ENCODE results near the gene SSNA1.
"Not testable (repeated sequence)": the region's sequence is repeated elsewhere in the genome, so short reads cannot be mapped to it uniquely, and the experiment has no call there.

The SSNA1 gene

GRCh38 chr9:137229903-137230704 lies 41.6 kb downstream of the SSNA1 start:
- no peak for DNase-seq (ENCODE audit: extremely low read depth in 1 of 2, low read depth in 1 of 2)

- no peak for DNase-seq (ENCODE audit: extremely low read depth in 1 of 2, low read depth in 1 of 2)
Measured at GRCh38 chr9:137230705-137231371, 42.4 kb downstream of the SSNA1 start, which contains the start of gene SLC34A3. SLC34A3 (plus strand) TSS chr9:137230901; CDS start chr9:137231703, 802 bp downstream.

- no peak for DNase-seq (ENCODE audit: extremely low read depth in 1 of 2, low read depth in 1 of 2)
Measured at GRCh38 chr9:137231372-137232039, 43.0 kb downstream of the SSNA1 start.

- DNase-seq (ENCODE audit: extremely low read depth in 1 of 2, low read depth in 1 of 2): no peak
Measured at GRCh38 chr9:137232101-137232500, 43.6 kb downstream of the SSNA1 start.

- no peak for DNase-seq (ENCODE audit: extremely low read depth in 1 of 2, low read depth in 1 of 2)
Measured at GRCh38 chr9:137232510-137232909, 44.0 kb downstream of the SSNA1 start.

- DNase-seq (ENCODE audit: extremely low read depth in 1 of 2, low read depth in 1 of 2): no peak
Measured at GRCh38 chr9:137233143-137233980, 44.9 kb downstream of the SSNA1 start.

GRCh38 chr9:137234055-137234697 lies 45.7 kb downstream of the SSNA1 start:
- no peak for DNase-seq (ENCODE audit: extremely low read depth in 1 of 2, low read depth in 1 of 2)

- DNase-seq (ENCODE audit: extremely low read depth in 1 of 2, low read depth in 1 of 2): no peak
Measured at GRCh38 chr9:137234758-137235423, 46.4 kb downstream of the SSNA1 start.

GRCh38 chr9:137235424-137236237 lies 47.2 kb downstream of the SSNA1 start:
- no peak for DNase-seq (ENCODE audit: extremely low read depth in 1 of 2, low read depth in 1 of 2)

GRCh38 chr9:137236238-137236935 lies 47.9 kb downstream of the SSNA1 start:
- peak; percentile 72 to 85 for DNase-seq (ENCODE audit: extremely low read depth in 1 of 2, low read depth in 1 of 2)

- no peak for DNase-seq (ENCODE audit: extremely low read depth in 1 of 2, low read depth in 1 of 2)
Measured at GRCh38 chr9:137236936-137237421, 48.5 kb downstream of the SSNA1 start.

GRCh38 chr9:137237759-137238726 lies 49.6 kb downstream of the SSNA1 start:
- DNase-seq (ENCODE audit: extremely low read depth in 1 of 2, low read depth in 1 of 2): no peak

- DNase-seq (ENCODE audit: extremely low read depth in 1 of 2, low read depth in 1 of 2): not testable (repeated sequence)
Measured at GRCh38 chr9:137239541-137240200, 51.2 kb downstream of the SSNA1 start.
